Activated CD4-positive, alpha-beta T cell treated with anti-CD3 and anti-CD28 coated beads, Interleukin-10, Interleukin-2, amounts not matched to agents 100 ng/mL and 50 ng/mL, durations not matched to agents 16 hours and 8 hours (primary cell): ENCODE results near the gene SAMD8.
"Not testable (repeated sequence)": the region's sequence is repeated elsewhere in the genome, so short reads cannot be mapped to it uniquely, and the experiment has no call there.

ENCODE experiments used
- DNase-seq: peaks from one replicate; pipeline ENCODE4 v3.0.0-alpha.2; 2020

Gene SAMD8

DNA sequence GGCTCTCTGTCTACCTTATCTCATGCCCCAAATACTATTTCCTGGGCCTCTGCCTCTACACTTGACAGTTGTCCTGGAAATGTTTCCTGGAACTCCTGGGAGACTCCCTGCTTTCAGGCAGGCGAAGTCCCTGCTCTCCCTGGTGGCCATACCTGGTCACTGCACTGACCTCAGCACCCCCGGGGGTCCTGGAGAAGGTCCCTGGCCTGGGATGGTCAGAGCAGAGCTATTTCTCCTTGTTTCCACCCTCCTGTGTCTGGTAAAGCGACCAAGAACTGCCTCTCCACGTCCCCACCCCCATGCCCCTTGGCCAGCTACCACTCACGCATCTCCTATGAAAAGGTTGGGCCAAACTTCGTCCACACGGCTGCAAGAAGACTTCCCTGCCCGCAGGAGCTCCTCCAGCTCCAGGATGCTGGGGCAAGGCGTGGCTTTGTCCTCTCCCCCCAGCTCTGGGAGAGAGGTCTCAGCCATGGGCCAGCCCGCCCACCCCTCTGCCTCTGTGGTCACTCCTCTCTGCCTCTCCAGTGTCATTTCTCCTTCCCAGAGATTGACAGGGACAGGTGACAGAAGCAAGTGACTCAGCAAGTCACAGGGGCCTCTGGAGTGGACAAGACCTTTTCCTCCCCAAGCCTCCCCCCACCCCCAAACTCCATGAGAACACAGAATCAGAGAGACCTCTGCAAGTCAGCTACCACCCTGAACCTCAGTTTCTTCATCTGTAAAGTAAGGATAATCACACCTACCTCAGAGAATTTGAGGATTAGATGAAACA is 2.6 kb upstream of the SAMD8 start:
- no peak for DNase-seq

DNA sequence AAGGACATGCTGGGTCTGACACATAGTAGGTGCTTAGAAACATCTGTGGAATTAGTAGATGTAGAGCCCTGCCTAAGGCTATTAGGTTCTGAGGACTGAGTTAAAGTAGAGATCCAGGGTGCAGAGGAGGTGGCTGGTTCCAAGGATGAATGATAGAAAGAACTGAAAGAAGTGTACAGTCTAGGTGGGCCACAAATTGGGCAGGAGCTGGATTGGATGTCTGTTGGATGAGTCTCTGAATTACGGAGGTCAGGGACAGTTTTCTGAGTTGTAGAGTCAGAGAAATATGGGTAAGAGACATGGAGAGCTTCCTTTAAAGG is 2.0 kb upstream of the SAMD8 start:
- no peak for DNase-seq

DNA sequence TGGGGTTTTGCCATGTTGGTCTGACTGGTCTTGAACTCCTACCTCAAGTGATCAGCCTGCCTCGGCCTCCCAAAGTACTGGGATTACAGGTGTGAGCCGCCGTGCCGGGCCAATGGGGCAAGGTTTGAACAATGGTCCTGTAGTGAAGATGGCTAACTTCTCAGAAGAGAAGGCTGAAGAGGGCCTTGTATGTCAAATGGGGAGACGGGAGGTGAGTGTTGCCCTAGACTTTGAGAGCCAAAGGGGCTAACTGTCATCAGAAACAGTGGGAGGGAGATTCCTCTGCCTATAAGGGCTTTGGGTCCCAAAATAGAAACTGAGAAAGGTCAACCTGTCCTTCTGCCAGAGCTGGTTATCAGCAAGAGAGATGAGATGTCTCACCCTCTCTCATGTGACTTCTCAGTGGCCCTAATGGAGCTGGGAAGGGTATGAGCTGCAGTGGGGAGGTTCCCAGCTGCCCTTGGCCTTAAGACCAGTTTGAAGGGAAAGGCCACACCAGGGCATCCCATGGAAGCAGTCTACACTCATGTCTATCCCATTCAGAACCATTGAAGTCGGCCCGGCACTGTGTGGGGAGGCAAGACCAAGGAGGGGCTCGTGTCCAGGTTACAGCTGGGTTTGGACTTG is 1.3 kb upstream of the SAMD8 start:
- DNase-seq: no peak

DNA sequence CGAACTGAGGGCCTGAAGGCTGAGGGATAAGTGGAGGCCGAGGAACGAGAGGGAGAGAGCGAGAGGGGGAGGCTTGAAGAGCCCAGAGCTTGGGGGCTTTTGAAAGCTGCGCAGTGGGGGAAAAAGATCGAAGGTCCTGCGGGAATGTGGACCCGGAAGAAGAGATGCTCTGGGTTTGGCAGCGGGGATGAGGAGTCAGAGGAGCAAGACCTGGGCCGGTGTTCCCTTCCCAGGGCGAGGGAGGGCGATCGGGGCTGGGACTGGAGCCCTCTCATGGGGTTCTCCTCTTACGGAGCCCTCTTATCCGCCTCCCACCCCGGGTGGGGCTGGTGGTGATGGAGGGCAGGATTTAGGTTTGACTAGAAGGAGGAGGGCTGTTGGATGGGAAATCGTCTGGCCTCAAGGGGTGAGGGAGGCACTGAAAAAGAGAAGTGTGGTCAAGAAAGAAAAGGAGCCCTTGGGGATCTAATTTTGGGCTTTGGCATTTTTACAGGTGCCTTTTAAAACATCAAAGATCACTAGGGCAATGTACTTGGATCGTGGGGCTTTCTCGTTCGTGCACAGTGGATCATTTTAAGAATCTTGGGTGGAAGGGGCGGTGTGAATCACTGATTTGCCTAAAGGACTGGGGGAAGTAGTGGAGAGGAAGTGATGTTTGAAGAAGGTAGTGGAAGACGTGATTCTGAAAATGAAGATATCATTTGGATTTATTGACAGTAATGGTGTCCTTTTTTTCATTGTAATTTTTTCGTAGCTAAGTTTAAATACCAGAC is 637 bp downstream of the SAMD8 start:
- peak; percentile 59 for DNase-seq

DNA sequence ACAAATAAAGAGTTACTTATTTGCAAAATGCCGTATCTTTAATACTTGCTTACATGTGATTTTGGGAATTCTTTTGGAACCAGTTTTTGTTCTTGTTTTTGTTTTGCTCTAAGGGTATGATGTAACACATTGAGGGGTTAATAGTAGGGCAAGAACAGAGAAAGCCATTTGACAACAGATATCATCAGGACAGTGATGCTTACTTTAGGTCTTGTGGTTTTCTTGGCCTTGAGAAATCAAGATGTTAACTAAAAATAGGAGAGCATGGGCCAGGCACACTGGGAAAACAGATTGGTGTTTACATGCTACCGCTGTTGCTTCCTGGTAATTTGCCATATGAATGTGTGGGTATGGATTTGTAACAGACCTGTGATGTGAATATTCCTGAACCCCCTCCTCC is 3.7 kb downstream of the SAMD8 start:
- no peak for DNase-seq

DNA sequence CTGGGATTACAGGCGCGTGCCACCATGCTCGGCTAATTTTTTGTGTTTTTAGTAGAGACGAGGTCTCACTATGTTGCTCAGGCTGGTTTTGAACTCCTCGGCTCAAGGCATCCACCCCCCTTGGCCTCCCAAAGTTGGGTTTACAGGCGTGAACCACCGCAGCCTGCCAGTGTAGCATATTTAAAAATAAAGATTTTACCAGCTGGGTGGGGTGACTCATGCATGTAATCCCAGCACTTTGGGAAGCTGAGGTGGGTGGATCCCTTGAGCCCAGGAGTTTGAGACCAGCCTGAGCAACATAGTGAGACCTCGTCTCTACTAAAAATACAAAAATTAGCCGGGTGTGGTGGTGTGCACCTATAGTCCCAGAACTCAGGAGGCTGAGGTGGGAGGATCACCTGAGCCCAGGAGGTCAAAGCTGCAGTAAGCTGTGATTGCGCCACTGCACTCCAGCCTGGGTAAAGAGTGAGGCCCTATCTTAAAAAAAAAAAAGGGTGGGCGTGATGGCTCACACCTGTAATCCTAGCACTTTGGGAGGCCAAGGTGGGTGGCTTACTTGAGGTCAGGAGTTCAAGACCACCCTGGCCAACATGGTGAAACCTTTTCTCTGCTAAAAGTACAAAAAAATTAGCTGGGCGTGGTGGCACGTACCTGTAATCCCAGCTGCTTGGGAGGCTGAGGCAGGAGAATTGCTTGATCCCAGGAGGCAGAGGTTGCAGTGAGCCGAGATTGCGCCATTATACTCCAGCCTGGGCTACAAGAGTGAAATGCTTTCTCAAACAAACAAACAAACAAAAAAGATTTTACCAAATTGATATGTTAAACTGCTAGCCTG is 5.7 kb downstream of the SAMD8 start:
- DNase-seq: not testable (repeated sequence)

DNA sequence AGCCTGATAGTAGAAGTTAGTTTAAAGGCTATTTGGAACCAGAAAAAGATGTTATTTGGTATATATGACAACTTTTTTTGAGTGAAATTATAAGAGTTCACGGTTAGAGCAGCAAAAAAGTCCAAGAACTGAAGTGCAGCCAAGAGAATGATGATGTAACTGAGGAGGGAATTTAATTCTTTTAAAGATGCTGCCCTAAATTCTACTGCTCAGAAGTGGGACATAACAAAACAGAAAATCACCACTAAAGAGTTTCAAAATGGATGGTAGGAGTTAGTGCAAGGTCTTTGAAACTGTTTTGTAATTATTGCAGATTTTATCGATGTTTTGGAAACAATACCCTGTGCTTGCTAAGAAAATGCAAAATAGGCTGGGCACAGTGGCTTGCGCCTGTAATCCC is 6.5 kb downstream of the SAMD8 start:
- peak; percentile 23 for DNase-seq

DNA sequence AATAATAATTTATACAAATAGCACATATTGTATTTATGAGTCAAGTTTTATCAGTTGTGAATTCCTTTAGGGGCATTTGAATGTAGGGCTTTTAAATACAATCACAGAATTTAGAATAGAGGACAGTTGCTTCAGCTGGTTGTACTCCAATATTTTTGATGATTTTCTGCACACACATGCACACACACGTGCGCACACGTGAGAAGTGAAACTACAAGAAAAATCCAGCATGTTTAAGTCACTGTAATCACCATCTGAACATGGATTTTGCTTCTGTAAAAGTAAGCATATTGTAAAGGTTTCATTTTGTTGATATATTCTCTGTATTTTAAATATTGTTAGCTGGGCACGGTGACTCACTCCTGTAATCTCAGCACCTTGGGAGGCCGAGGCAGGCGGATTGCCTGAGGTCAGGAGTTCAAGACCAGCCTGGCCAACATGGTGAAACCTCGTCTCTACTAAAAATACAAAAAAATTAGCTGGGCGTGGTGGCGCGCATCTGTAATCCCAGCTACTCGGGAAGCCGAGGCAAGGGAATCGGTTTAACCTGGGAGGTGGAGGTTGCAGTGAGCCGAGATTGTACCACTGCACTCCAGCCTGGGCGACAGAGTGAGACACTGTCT is 8.1 kb downstream of the SAMD8 start:
- DNase-seq: not testable (repeated sequence)

DNA sequence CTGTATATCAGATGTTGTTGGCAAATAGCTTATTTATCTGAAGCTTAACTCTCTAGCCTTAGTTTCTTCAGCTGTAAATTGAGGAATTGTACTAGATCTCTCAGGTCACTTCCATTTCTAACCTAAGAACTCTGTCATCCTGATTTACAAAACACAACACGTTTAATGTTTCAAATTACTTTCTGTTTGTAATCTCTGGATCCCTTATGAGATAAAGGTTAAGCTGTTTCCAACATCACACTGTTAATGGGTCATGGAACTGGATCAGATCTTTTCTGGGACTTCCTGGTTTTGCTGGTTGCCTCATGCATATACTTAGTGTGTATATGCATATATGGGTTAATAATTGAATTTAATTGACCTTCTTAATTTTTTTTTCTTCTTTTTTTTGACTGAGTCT is 9.9 kb downstream of the SAMD8 start:
- DNase-seq: no peak

DNA sequence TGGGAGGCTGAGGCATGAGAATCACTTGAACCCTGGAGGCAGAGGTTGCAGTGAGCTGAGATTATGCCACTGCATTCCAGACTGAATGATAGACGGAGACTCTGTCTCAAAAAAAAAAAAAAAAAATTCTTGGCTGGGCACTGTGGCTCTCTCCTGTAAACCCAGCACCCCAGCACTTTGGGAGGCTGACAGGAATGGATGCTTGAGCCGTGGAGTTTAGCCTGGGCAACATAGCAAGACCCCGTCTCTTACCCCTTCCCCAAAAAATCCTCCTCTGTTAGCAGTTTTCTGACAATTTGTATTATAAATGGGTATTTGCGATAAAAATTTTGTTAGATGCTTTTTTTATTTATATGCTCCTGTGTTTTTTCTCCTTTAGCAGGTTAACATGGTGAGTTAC is 11.0 kb downstream of the SAMD8 start:
- no peak for DNase-seq

DNA sequence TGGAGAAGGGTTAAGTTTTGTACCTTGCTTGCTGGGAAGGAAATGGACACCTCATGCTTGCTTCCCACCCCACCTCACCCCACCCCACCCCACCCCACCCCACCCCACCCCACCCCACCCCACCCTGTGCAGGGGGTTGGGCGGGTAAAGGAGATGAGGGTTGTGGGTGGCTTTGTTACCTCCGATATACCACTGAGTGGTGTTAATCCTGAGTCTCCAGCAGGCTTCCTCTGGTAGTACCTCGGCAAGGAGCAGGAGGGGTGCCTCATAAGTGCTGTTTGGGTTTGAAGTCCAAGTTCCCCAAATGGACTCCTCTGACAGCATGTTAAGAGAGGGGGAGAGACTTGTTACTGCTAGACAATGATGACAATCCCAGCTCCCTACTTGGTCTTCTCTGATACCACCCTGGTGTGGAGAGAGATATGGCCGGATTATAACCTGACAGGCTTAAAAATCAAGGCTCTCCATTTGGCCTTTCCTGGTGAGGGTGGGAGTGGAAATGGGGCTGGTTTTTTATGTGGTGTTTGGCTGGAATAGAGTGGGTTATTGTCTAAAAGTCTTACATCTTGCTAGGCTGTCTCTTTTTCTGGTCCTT is 11.7 kb downstream of the SAMD8 start:
- no peak for DNase-seq

DNA sequence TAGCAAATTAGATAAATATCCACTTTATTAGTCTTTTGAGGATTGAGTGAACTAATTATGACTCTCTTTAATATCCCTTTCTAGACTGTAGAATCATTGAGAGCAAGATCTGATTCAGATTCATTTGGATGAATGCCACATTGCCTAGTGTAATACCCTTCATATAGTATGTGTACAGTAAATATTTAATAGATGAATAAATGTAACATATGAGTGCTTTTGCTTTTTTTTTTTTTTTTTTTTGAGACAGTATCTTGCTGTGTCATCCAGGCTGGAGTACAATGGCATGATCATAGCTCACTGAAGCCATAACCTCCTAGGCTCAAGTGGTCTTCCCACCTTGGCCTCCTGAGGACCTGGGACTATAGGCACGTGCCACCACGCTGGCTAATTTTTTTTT is 14.8 kb downstream of the SAMD8 start:
- no peak for DNase-seq

DNA sequence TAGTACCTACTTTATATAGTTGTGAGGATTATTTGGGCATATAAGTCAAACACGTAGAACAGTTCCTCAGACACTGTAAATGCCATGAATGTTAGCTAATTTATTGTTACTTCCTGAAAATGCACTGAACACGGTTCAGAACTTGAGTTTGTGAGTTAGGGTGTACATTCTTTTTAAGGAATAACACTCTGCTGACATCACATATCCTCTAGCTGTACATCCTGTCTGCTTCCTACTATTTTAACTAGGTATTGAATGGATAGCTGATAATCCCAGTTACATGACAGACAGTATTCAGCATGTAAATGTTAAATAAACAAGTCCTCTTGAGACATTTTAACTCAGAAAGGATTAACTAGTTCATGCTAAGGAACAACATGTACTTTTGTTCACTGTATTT is 16.0 kb downstream of the SAMD8 start:
- no peak for DNase-seq

DNA sequence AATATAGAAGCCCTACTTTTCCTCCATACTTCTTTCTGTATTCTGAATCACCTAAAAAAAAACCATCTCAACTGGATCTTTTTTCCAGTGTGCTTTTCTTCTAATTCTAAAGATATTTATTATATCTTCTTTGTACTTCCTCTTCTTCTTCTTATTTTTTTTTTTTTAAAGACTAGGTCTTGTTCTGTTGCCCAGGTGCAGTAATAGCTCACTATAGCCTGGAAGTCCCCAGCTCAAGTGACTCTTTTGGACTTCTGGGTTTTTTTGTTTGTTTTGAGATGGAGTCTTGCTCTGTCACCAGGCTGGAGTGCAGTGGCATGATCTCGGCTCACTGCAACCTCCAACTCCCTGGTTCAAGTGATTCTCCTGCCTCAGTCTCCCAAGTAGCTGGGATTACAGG is 17.5 kb downstream of the SAMD8 start:
- DNase-seq: not testable (repeated sequence)

DNA sequence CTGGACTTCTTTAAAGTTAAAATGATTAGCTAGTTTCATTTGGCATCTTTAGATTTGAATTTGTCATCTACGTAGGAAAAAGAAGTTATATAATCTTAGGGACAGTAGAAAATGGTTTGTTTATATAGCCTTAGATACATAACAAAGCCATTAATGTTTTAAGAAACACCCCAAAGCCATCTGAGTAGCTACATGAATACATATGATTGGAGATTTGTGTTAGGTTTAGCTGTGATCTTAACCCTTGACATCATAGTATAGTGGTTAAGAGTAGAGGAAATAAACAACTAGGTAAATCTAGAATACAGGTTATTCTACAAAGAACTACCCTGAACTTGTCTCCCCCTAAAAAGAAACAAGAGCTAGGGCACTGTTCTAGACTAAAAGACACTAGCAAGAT is 18.1 kb downstream of the SAMD8 start:
- DNase-seq: no peak

DNA sequence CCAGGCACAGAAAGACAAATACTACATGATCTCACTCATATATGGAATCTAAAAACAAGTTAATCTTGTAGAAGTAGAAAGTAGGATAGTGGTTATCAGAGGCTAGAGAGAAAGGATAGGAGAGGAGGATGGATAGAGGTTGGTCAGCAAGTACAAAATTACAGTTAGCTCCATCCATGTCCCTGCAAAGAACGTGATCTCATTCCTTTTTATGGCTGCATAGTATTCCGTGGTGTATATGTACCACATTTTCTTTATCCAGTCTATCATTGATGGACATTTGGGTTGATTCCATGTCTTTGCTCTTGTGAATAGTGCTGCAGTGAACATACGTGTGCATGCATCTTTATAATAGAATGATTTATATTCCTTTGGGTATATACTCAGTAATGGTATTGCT is 22.2 kb downstream of the SAMD8 start:
- DNase-seq: not testable (repeated sequence)

DNA sequence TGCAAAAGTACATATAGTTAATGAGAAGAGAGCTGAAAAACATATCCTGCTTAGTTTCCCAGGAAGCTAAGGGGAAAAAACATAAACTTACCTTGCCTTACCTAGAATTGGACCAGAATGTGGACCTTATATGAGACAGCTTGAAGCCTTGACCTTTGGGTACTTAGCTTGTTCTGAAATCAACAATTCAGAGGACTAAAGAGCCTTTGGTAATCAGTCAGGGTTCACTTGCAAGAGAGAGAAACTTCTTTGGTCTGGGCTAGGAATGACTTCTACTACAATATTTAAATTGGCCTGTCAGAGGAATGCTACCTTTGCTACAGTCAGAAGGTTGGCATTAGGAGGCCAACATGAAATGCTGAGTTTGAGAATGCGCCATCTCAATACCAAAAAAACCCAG is 24.9 kb downstream of the SAMD8 start:
- DNase-seq: no peak

DNA sequence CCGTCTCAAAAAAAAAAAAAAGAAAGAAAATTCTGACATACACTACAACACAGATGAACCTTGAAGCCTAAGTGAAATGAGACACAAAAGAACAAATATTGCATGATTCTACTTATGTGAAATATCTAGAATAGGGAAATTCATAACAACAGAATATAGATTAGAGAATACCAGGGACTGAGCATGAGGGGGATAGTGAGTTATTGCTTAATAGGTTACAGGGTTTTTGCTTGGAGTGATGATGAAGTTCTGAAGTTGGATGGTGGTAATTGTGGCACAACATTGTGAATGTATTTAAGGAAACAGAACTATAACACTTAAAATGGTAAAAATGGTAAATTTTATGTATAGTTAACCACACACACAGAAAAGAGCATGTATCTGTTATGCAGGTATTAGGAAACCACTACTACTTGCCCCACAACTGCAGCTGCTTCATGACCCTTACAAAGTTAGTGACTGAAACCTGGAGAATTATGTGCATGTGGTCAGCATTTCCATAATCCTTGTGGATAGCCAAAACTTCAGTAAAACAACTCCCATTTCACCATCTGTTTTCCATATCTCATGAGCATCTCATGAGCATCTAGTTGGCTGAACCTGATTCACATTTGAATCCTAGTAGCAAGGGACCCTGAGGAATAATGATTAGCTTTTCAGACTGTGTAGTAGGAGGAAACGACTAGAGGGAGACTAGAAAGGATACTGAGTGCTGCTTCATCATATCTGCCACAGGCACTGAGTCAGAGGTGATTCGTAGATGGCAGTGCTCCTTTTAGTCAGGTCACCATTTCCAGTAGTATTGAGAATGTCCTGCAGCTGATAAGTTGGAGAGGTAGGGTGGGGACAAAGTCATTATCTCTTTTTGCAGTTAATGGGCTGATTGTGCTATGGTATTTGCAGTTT is 26.3 kb downstream of the SAMD8 start:
- DNase-seq: peak; percentile 63

DNA sequence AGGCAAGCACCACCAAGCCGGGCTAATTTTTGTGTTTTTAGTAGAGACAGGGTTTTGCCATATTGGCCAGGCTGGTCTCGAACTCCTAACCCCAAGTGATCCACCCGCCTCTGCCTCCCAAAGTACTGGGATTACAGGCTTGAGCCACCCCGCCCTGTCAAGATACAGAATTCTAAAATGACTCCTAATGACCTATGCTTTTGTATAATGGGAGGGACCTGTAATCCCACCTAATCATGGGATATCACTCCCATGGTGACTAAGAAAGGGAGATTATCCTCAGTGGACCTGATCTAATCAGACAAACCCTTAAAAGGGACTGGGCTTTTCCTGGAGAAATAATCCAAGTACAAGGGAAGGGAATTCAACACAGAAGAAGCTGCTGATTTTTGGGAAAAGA is 28.8 kb downstream of the SAMD8 start:
- DNase-seq: no peak

DNA sequence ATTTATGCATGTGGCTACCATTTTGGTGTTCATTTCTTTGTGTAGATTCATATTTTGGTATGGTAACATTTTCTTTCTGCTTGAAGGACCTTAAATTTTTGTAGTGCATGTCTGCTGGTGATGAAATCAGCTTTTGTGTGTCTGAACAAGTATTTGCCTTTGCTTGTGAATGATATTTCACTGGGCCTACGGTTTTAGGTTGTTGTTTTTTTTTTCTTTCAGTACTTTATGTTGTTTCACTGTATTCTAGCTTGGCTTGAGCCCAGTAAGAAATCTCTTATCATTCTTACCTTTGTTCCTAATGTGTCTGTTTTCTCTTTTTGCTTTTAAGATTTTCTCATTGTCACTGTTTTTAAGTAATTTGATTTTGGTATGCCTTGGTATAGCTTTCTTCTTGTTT is 31.9 kb downstream of the SAMD8 start:
- no peak for DNase-seq

DNA sequence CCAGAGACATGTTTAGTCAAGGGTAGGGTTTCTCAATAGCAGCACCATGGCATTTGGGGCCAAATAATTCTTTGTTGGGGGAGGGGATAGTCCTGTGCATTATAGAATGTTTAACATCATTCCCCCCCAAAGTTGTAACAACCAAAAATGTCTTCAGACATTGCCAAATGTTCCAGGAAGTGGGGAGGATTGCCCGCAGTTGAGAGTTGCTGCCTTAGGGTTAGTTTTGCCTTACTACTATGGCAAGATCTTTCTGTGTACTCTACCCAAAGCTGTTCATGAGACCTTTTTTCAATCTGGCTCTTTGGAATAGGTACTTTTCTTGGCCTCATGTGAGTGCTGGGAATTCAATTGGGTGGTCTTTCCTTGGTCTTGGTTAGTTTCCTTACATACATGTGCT is 34.1 kb downstream of the SAMD8 start:
- DNase-seq: no peak
